Measurements from ENCODE around the gene TEX9. TPM values are rescaled to one million over a fixed set of nuclear protein-coding genes. Genes with fewer than 3 reads are reported as not detected.

TEX9 gene
- total RNA-seq, 4 donors from 2014 or later: 18.3 to 27.5 (median 24.3) TPM

DNA sequence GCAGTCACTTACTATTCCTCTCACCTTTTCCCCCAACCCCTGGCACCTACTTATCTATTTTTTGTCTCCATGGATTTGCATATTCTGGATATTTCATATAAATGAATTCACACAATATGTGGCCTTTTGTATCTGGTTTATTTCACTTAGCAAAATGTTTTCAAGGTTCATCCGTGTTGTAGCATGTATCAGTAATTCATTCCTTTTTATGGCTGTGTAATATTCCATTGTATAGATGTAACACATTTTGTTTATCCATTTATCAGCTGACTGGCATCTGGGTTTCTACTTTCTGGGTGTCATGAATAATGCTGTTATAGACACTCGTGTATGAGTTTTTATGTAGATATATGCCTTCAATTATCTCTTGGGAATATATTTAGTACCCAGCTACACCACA is 93.9 kb downstream of the TEX9 start:
- no peak overlapping the region for H3K27ac ChIP-seq
- no peaks in the 10 kb centered on the region for H3K4me1 ChIP-seq
- H3K27me3 ChIP-seq: no peaks in the 10 kb centered on the region
- no peak overlapping the region for H3K4me3 ChIP-seq
- TF ChIP-seq, protein P1, sequence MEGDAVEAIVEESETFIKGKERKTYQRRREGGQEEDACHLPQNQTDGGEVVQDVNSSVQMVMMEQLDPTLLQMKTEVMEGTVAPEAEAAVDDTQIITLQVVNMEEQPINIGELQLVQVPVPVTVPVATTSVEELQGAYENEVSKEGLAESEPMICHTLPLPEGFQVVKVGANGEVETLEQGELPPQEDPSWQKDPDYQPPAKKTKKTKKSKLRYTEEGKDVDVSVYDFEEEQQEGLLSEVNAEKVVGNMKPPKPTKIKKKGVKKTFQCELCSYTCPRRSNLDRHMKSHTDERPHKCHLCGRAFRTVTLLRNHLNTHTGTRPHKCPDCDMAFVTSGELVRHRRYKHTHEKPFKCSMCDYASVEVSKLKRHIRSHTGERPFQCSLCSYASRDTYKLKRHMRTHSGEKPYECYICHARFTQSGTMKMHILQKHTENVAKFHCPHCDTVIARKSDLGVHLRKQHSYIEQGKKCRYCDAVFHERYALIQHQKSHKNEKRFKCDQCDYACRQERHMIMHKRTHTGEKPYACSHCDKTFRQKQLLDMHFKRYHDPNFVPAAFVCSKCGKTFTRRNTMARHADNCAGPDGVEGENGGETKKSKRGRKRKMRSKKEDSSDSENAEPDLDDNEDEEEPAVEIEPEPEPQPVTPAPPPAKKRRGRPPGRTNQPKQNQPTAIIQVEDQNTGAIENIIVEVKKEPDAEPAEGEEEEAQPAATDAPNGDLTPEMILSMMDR (IDR thresholded peaks at IDR 0.05): no peak
- TF ChIP-seq POLR2A (IDR thresholded peaks at IDR 0.05): no peak
- no peaks in the 10 kb centered on the region for H3K9me3 ChIP-seq
- no peak for DNase-seq
- no peaks in the 10 kb centered on the region for H3K36me3 ChIP-seq

DNA sequence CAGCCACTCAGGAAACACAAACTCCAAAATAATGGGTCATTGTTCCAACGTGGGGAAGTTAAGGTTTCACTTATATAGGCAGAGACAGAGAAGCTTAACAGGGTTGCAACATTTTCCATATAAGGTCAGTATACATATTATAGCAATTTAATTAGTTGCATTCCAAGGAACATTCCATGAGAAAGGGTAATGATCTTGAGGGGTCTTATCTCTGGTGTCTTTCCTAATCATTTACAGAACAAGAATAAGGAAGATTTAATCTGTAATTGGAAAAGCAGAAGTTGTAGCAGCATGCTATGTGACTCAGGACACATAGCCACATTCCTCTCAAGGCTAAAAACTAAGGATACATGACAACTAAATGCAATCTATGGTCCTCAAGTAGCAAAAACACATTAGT is 94.8 kb downstream of the TEX9 start:
- DNase-seq: no peak
- H3K27ac ChIP-seq: no peak overlapping the region
- no peaks in the 10 kb centered on the region for H3K9me3 ChIP-seq
- peaks cover 0 to 4% (median 0%) of the 10 kb centered on the region in 4 donors for H3K4me1 ChIP-seq
- no peaks in the 10 kb centered on the region for H3K27me3 ChIP-seq
- no peak for TF ChIP-seq POLR2A (IDR thresholded peaks at IDR 0.05)
- TF ChIP-seq, protein P1 (IDR thresholded peaks at IDR 0.05): no peak
- no peaks in the 10 kb centered on the region for H3K36me3 ChIP-seq
- H3K4me3 ChIP-seq: no peak overlapping the region

- no peak for TF ChIP-seq POLR2A (IDR thresholded peaks at IDR 0.05)
- TF ChIP-seq, protein P1 (IDR thresholded peaks at IDR 0.05): no peak
- H3K36me3 ChIP-seq: no peaks in the 10 kb centered on the region
- no peaks in the 10 kb centered on the region for H3K9me3 ChIP-seq
- H3K4me1 ChIP-seq: peaks cover 0 to 4% (median 0%) of the 10 kb centered on the region in 4 donors
- no peak overlapping the region for H3K27ac ChIP-seq
- no peak for DNase-seq
- no peak overlapping the region for H3K4me3 ChIP-seq
- no peaks in the 10 kb centered on the region for H3K27me3 ChIP-seq
These were observed 95.7 kb downstream of the TEX9 start for GRCh38 chr15:56460947-56461346.

DNA sequence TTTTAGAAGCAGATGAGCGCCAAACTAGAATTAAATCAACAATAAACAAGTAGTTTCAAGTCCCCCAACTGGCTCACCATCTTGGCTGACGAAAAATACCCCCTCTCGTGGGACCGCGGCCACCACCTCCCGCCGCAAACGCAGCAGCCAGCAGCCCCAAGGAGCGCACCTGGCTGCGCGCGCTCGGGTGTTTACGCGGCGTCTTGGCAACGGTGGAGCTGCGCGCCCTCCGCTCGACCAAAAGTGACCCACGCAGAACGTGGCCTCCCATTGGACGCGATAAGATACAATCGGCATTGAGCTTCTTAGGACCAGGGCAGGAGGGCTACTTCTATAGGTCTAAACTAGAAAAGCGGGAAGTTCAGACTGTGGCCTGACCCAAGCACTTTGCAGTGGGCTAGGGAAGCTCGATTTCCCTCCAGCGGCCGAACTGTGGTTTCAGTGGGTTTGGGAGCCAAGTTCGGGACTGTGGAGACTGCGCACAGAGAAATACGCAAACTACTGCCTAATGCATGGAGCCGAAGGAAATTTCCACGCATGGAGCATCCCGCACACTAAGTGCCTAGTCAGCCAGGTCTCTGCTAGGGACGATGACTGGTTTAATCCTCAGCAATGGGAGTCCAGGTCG is 99.8 kb downstream of the TEX9 start, which contains the start of gene MNS1:
Gene MNS1, minus strand, starts transcription at position 245 of the 628 bp plus-strand sequence. Its CDS starts 165 bp downstream, at position 80.
- Histone ChIP-seq H3K4me1 (peaks cover 0 to 7% (median 2%) of the 10 kb centered on the region in 4 donors), H3K27me3 (no peaks in the 10 kb centered on the region), H3K36me3 (no peaks in the 10 kb centered on the region), H3K9me3 (no peaks in the 10 kb centered on the region), H3K4me3 (peak within 1 kb of the TSS; percentile 37 to 59 (median 50)), H3K27ac (peak within 1 kb of the TSS in 1 of 4 donors; percentile 8)
- peak; percentile 79 to 96 (median 91) for DNase-seq
- TF ChIP-seq, protein P1 (IDR thresholded peaks at IDR 0.05): no peak
- no peak for TF ChIP-seq POLR2A (IDR thresholded peaks at IDR 0.05)

DNA sequence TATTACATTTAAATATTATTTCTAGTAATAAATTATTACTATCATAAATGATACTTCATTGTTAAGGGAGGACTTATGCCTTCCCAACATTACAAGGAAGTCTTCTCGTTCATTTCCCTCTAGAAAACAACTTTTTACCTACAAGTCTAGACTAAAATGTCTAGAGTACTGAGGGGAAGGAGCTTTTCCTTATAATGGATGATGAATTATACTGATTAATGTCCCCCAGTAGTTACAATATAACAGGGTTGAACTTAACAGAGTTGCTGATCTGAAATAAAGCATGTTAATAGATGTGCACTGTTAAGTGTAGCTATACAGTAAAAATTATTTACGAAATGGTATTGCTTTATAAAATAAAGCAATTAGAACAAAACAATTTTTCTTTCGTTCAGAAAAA is 102.4 kb downstream of the TEX9 start:
- no peak for DNase-seq
- no peak for TF ChIP-seq POLR2A (IDR thresholded peaks at IDR 0.05)
- Histone ChIP-seq H3K9me3 (no peaks in the 10 kb centered on the region), H3K4me1 (peaks cover 0 to 7% (median 2%) of the 10 kb centered on the region in 4 donors), H3K27ac (no peak overlapping the region), H3K27me3 (no peaks in the 10 kb centered on the region), H3K4me3 (peak overlapping the region in 1 of 4 donors; percentile 36), H3K36me3 (no peaks in the 10 kb centered on the region)

GRCh38 chr15:56468401-56468800 is 103.2 kb downstream of the TEX9 start:
- Histone ChIP-seq H3K36me3 (no peaks in the 10 kb centered on the region), H3K4me3 (peak overlapping the region in 3 of 4 donors; percentile 0 to 36 (median 17)), H3K4me1 (peaks cover 0 to 7% (median 2%) of the 10 kb centered on the region in 4 donors), H3K9me3 (no peaks in the 10 kb centered on the region), H3K27me3 (no peaks in the 10 kb centered on the region), H3K27ac (peak overlapping the region in 2 of 4 donors; percentile 2 to 44)
- DNase-seq: no peak
- TF ChIP-seq, protein P1 (IDR thresholded peaks at IDR 0.05): no peak
- no peak for TF ChIP-seq POLR2A (IDR thresholded peaks at IDR 0.05)

Data from Peyer's patch (tissue), 4 donors.